ENCODE measurements around the gene TTC7B. TPM values are rescaled to one million over a fixed set of nuclear protein-coding genes. Genes with fewer than 3 reads are reported as not detected.

TTC7B gene
- total and polyA plus RNA-seq, 2 of the 8 experiments (the other 6 are each of a cell fraction or from before 2014, with no cell fraction given), result 23.7 to 34.0 TPM

DNA sequence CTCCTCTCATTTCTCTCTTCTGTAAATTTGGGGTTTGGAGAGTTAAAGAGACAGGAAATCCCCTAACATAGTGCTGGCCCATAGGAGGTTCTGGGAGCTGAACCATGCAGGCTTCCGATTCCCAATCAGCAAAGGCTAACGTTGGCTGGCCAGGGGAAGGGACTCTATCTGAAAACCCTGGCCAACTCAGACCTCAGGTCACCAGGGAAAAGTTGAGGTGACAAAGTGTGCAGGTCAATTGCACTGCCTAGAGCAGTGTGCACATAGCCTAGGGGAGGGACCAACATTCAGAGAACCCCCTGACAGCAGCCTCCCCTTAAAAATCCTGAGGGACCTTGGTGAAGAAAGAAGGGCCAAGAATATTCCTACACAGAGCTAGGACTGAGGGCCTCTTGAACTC, 38.9 kb downstream of the TTC7B start:
- no peak overlapping the region for H2AK5ac ChIP-seq (ENCODE audit: low read depth, low read length)
- H3K9me3 ChIP-seq (ENCODE audit: insufficient read depth in 2 of 2, low read depth in 1 of 2, low read length in 1 of 2), result no peaks in the 10 kb centered on the region
- no peak overlapping the region for H2BK20ac ChIP-seq (ENCODE audit: low read length)
- no peak overlapping the region for H2BK15ac ChIP-seq (ENCODE audit: low read length)
- H2BK12ac ChIP-seq (ENCODE audit: low read depth, low read length), result no peak overlapping the region
- no peaks in the 10 kb centered on the region for H4K20me1 ChIP-seq (replicated peaks in 1 of 2; ENCODE audit: control insufficient read depth in 1 of 2, insufficient read depth in 2 of 2, low read length in 2 of 2)
- no peak overlapping the region for H2BK5ac ChIP-seq (ENCODE audit: low read depth, low read length)
- H3K9ac ChIP-seq (replicated peaks in 1 of 4; ENCODE audit: extremely low read depth in 1 of 4, low read depth in 3 of 4, low read length in 3 of 4), result no peak overlapping the region
- DNase-seq (ENCODE audit: low read depth in 1 of 2, low spot score in 2 of 2) (no peak), FAIRE-seq (no peak)
- H3K14ac ChIP-seq (ENCODE audit: insufficient read length), result no peak overlapping the region
- H3K27me3 ChIP-seq (replicated peaks in 1 of 4; ENCODE audit: control insufficient read depth in 3 of 4, extremely low read depth in 1 of 4, insufficient read depth in 3 of 4, low read length in 3 of 4), result no peaks in the 10 kb centered on the region
- H2BK120ac ChIP-seq (replicated peaks; ENCODE audit: low read depth, low read length), result no peak overlapping the region
- H3K36me3 ChIP-seq (ENCODE audit: control insufficient read depth in 2 of 4, insufficient read depth in 4 of 4, low read length in 3 of 4), result no peaks in the 10 kb centered on the region
- no peak overlapping the region for H3K27ac ChIP-seq (ENCODE audit: low read depth, low read length)
- no peak overlapping the region for H3K56ac ChIP-seq (replicated peaks; ENCODE audit: insufficient read length, low read depth, low read length)
- no peak overlapping the region for H3K23ac ChIP-seq (ENCODE audit: insufficient read length)
- 76% methylated on average over 2 of the region's 2 CpGs; no CpG with 5 or more reads in 1 of the 2 experiments for WGBS, 2 experiments (ENCODE audit: extremely low coverage in 1 of 2, insufficient coverage in 1 of 2, insufficient read length in 1 of 2, insufficient replicate concordance in 2 of 2, low coverage in 1 of 2, low lambda C conversion rate in 2 of 2, missing lambda C conversion rate in 1 of 2)
- no peaks in the 10 kb centered on the region for H3K79me1 ChIP-seq (ENCODE audit: low read depth, low read length)
- no peak overlapping the region for H3K18ac ChIP-seq (ENCODE audit: extremely low read depth, low read length)
- H3K79me2 ChIP-seq (ENCODE audit: control insufficient read depth in 1 of 2, insufficient read depth in 2 of 2, low read length in 2 of 2), result no peaks in the 10 kb centered on the region
- H3K4me2 ChIP-seq (ENCODE audit: insufficient read depth in 1 of 2, low read depth in 2 of 2, low read length in 2 of 2), result no peak overlapping the region
- no peak overlapping the region for H4K5ac ChIP-seq (ENCODE audit: insufficient read length, low read depth, low read length)
- H2AFZ ChIP-seq (ENCODE audit: low read length), result no peak overlapping the region
- H3K23me2 ChIP-seq (ENCODE audit: low read depth, low read length), result no peaks in the 10 kb centered on the region
- no peak overlapping the region for H3K4ac ChIP-seq (replicated peaks; ENCODE audit: insufficient read length, low read depth, low read length)
- H3K4me1 ChIP-seq (replicated peaks in 1 of 4; ENCODE audit: control insufficient read depth in 3 of 4, insufficient read depth in 4 of 4, low read length in 3 of 4), result no peaks in the 10 kb centered on the region; a peak in 1 of 7 replicates
- no peak overlapping the region for H4K91ac ChIP-seq (replicated peaks; ENCODE audit: insufficient read length, low read length)
- ChIA-PET CTCF (ENCODE audit: partially characterized antibody) (no interaction called here), POLR2A (ENCODE audit: partially characterized antibody) (no interaction called here)
- no peak overlapping the region for H4K8ac ChIP-seq (ENCODE audit: extremely low read depth, insufficient read depth, low read length)
- no peak overlapping the region for H3K4me3 ChIP-seq (ENCODE audit: extremely low read depth in 1 of 4, insufficient read depth in 2 of 4, low read depth in 3 of 4, low read length in 4 of 4)
- no peak for TF ChIP-seq ZNF274 (IDR thresholded peaks at IDR 0.05; ENCODE audit: borderline replicate concordance, extremely low read depth, low read length)
- TF ChIP-seq GABPA (IDR thresholded peaks at IDR 0.05; ENCODE audit: borderline replicate concordance, insufficient read depth, low read length), result no peak
- TF ChIP-seq FOSL1 (IDR thresholded peaks at IDR 0.05; ENCODE audit: insufficient read depth, low read depth, low read length), result no peak
- TF ChIP-seq RFX5 (IDR thresholded peaks at IDR 0.05; ENCODE audit: borderline replicate concordance, low read depth, low read length), result no peak
- TF ChIP-seq POU5F1 (IDR thresholded peaks at IDR 0.05; ENCODE audit: low read depth, low read length), result no peak
- TF ChIP-seq, protein P1, sequence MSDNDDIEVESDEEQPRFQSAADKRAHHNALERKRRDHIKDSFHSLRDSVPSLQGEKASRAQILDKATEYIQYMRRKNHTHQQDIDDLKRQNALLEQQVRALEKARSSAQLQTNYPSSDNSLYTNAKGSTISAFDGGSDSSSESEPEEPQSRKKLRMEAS (IDR thresholded peaks at IDR 0.05), result no peak
- no peak for TF ChIP-seq RAD21 (IDR thresholded peaks at IDR 0.05 in 1 of 2, conservative IDR thresholded peaks at IDR 0.05 in 1 of 2; ENCODE audit: low read depth in 2 of 2, low read length in 2 of 2)
- no peak for TF ChIP-seq POLR2A (IDR thresholded peaks at IDR 0.05; ENCODE audit: control extremely low read depth in 1 of 2, low read depth in 2 of 2, low read length in 2 of 2)
- no peak for TF ChIP-seq SP2 (IDR thresholded peaks at IDR 0.05; ENCODE audit: low read length)
- TF ChIP-seq CEBPB (IDR thresholded peaks at IDR 0.05; ENCODE audit: low read depth, low read length), result no peak
- TF ChIP-seq, protein P2, sequence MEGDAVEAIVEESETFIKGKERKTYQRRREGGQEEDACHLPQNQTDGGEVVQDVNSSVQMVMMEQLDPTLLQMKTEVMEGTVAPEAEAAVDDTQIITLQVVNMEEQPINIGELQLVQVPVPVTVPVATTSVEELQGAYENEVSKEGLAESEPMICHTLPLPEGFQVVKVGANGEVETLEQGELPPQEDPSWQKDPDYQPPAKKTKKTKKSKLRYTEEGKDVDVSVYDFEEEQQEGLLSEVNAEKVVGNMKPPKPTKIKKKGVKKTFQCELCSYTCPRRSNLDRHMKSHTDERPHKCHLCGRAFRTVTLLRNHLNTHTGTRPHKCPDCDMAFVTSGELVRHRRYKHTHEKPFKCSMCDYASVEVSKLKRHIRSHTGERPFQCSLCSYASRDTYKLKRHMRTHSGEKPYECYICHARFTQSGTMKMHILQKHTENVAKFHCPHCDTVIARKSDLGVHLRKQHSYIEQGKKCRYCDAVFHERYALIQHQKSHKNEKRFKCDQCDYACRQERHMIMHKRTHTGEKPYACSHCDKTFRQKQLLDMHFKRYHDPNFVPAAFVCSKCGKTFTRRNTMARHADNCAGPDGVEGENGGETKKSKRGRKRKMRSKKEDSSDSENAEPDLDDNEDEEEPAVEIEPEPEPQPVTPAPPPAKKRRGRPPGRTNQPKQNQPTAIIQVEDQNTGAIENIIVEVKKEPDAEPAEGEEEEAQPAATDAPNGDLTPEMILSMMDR (IDR thresholded peaks at IDR 0.05; ENCODE audit: control extremely low read depth in 1 of 3, insufficient read depth in 1 of 3, low read depth in 1 of 3, low read length in 3 of 3), result no peak
- TF ChIP-seq RXRA (IDR thresholded peaks at IDR 0.05; ENCODE audit: insufficient read depth, low read depth, low read length), result no peak
